PC-9 (cell line): ENCODE data around the gene ANKRD13B.

Experiments used
- CTCF ChIP-seq: fragments of 200-600 bp; sonication (generic); conservative IDR thresholded peaks from 2 replicates; pipeline ENCODE4 v1.6.1; 2017; ENCODE audit warnings: mixed run types, antibody characterized with exemption, mild to moderate bottlenecking, moderate library complexity
- EZH2 ChIP-seq: fragments of 200-600 bp; sonication (generic); IDR thresholded peaks from 2 replicates; pipeline ENCODE4 v1.8.0; 2017; ENCODE audit warnings: antibody characterized with exemption, low read depth

- TF ChIP-seq CTCF (no peak), EZH2 (no peak)
Observed at GRCh38 chr17:29620779-29621500, 28.0 kb downstream of the ANKRD13B start.
